ENCODE measurements around the gene RNF213.
"Not testable (repeated sequence)": the region's sequence is repeated elsewhere in the genome, so short reads cannot be mapped to it uniquely, and the experiment has no call there.

RNF213 gene

GRCh38 chr17:80388175-80388574 lies 127.5 kb downstream of the RNF213 start:
- no peak for DNase-seq (ENCODE audit: low read depth in 1 of 2, low spot score in 1 of 2)

- DNase-seq (ENCODE audit: low read depth in 1 of 2, low spot score in 1 of 2) = no peak
Observed at GRCh38 chr17:80388601-80389000, 127.9 kb downstream of the RNF213 start.

DNA sequence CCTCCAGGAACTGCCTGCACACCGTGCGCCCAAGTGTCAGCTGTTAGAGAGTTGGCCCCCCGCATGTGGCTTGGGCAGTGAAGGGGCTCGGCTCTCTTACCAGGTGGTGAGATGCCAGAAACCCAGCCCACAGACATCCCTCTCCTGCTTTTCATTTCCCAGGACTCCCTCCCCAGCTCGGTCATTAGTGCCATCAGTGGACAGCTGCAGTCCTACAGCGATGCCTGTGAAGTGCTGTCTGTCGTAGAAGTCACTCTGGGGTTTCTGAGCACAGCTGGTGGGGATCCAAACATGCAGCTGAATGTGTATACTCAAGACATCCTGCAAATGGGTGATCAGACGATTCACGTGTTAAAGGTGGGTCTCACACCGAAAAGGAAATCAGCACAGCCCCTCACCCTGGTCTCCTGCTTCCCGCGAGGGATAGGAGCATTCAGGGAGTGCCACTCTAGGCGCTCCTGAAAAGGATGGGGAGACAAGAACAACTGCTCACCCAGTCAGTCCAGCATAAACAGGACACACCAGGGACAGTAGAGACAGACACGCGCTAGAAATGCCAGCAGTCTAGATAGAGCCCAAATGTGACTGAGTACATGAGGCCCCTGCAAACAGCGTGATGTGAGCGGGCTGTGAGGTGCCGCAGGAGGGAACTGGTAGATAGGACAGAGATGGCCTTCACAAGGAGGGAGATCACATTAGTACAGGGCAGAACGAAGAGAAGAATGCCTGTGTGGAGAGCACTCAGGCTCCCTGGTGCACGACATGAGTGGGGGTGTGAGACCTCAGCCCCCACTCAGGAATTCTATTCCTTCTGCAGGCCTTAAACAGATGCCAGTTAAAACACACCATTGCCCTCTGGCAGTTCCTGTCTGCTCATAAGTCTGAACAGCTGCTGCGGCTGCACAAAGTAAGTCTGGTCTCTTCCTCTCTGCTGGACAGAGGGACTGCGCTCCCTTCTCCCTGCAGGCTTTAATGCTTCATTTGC lies 128.7 kb downstream of the RNF213 start:
- DNase-seq (ENCODE audit: low read depth in 1 of 2, low spot score in 1 of 2) = no peak

- no peak for DNase-seq (ENCODE audit: low read depth in 1 of 2, low spot score in 1 of 2)
Observed at GRCh38 chr17:80393241-80393890, 132.7 kb downstream of the RNF213 start.

GRCh38 chr17:80393961-80394360 lies 133.3 kb downstream of the RNF213 start:
- DNase-seq (ENCODE audit: low read depth in 1 of 2, low spot score in 1 of 2) = no peak

- no peak for DNase-seq (ENCODE audit: low read depth in 1 of 2, low spot score in 1 of 2)
Observed at GRCh38 chr17:80394629-80395216, 134.1 kb downstream of the RNF213 start.

GRCh38 chr17:80395402-80396151 lies 134.9 kb downstream of the RNF213 start:
- DNase-seq (ENCODE audit: low read depth in 1 of 2, low spot score in 1 of 2) = no peak

DNA sequence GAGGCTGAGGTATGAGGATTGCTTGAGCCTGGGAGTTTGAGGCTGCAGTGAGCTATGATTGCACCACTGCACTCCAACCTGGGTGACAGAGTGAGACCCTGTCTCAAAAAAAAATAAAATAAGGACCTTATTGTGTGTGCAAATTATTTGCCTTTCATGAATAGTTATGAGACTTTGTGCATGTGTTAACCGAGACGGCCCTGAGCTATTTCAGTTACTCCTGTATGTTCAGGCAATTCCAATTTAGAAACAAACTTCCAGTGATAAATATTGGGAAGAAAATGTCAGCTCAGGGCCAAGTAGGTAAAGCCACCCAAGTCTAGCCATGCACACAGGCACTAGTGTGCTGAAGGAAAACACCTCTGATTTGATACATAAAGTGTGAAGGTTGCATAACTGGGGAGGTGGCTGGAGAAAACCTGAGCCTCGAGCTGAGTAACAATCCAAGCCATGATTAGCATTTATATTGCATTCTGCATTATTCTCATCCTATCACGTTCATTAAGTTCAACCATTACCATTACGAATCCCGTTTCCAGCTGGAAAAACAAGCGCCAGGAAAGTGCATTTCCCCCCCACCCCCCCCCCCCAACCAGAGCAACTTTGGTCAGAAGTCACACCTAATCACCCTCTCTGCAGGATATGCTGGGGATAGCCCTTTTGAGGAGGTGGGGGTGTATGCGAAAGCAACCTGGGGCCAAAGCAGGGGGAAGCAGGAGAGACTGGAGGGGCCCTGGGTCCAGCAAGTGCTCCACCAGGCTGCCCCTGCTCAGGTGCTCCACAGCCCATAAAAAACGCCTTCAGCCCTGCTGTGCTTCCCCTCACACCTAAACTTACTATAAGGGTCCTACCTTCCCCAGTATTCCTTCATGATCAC lies 135.7 kb downstream of the RNF213 start:
- no peak for DNase-seq (ENCODE audit: low read depth in 1 of 2, low spot score in 1 of 2)

- no peak for DNase-seq (ENCODE audit: low read depth in 1 of 2, low spot score in 1 of 2)
Observed at GRCh38 chr17:80397034-80397387, 136.4 kb downstream of the RNF213 start.

DNA sequence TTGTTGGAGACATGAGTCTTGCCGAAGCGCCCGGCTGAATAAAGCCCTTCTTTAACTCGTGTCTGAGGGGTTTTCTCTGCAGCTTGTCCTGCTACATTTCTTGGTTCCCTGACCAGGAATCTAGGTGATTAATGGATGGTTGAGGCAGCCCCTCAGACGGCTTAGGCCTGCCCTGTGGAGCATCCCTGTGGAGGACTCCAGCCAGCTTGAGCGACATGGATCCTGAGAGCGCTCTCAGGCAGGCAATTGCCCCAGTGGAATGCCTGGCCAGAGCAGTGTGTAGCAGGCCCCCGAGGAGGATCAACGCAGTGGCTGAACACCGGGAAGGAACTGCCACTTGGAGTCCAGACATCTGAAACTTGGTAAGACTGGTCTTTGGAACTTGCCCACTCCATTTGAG lies 137.0 kb downstream of the RNF213 start:
- no peak for DNase-seq (ENCODE audit: low read depth in 1 of 2, low spot score in 1 of 2)

GRCh38 chr17:80401086-80401485 lies 140.4 kb downstream of the RNF213 start:
- DNase-seq (ENCODE audit: low read depth in 1 of 2, low spot score in 1 of 2) = not testable (repeated sequence)

DNA sequence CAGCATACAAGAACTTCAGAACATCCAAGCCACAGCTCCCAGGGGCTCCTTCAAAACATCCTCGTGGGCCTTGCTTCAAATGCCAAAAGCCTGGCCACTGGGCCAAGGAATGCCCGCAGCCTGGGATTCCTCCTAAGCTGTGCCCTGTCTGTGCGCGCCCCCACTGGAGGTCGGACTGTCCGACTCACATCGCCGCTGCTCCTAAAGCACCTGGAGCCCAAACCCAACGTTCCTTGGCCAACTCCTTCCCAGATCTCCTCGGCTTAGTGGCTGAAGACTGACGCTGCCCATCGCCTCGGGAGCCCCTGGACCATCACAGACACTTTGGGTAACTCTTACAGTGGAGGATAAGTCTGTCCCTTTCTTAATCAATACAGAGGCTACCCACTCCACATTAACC lies 141.4 kb downstream of the RNF213 start:
- DNase-seq (ENCODE audit: low read depth in 1 of 2, low spot score in 1 of 2) = not testable (repeated sequence)

GRCh38 chr17:80402959-80403358 lies 142.3 kb downstream of the RNF213 start:
- no peak for DNase-seq (ENCODE audit: low read depth in 1 of 2, low spot score in 1 of 2)

DNA sequence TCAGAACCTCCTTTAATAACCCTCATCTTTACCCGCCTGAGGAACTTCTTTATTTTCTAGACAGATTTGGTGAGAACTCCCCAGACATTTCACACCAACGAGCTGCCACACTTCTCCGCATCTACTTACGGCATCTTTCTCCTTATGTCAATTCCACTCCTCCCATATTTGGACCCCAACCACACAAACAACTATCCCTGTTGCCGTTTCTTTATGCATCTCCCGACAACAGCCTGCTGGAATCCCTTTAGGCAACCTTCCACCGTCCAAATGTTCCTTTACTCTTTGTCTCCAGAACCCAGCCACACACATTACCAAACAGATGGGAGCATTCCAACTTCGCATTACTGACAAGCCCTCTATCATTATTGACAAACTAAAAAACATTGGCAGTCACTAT lies 145.5 kb downstream of the RNF213 start:
- no peak for DNase-seq (ENCODE audit: low read depth in 1 of 2, low spot score in 1 of 2)

GRCh38 chr17:80407917-80408316 lies 147.3 kb downstream of the RNF213 start:
- DNase-seq (ENCODE audit: low read depth in 1 of 2, low spot score in 1 of 2) = not testable (repeated sequence)

DNA sequence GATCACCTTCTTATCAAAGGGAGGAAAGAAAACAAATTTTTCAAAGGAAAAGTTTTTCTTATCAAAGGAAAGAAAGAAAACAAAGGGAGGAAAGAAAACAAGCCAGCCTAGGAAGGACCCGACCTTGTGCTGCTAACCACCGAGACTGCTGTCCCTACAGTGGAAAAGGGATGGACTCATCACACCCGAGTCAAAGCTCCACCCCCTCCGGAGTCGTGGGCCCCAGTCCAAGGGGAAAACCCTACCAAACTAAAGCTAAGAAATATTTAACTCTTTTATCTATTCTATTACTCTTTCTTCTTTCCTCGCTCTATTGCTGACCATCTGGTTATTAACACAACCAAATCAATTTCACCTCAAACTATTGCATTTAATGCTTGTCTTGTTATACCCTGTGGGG lies 148.2 kb downstream of the RNF213 start:
- no peak for DNase-seq (ENCODE audit: low read depth in 1 of 2, low spot score in 1 of 2)

- no peak for DNase-seq (ENCODE audit: low read depth in 1 of 2, low spot score in 1 of 2)
Observed at GRCh38 chr17:80409626-80410025, 149.0 kb downstream of the RNF213 start.

- not testable (repeated sequence) for DNase-seq (ENCODE audit: low read depth in 1 of 2, low spot score in 1 of 2)
Observed at GRCh38 chr17:80410441-80411087, 149.9 kb downstream of the RNF213 start.

DNA sequence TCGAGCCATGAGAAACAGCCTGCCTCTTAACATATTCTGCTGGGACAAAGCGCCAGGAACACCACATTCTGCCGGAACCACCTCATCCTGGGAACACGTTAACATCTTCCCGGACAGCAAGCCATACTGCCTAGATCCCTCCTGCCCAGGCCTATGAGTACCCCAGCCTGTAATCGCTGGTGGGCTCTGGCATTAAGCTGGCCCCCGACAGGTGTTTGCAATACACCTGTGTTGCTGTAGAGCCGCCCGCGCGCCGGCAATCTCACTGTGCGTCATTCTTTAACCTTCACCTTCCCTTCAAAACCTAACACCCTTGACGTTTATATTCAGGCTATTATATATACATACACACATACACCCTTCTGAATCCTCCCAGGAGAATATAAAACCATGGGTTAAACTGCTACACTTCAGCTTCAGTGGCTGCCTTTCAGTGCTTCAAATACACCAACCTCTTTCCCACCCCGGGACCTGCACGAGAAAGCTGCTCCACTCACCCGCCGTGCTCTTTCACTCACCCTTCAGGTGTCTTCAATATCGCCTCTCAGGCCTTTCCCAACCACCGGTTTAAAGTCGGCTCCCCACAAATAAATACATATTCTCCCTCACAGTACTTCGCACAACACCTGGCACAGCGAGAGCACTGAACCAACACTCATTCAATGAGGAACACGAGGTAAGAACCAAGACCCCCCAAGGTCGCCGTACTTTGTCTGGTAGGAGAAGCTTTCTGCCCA lies 153.3 kb downstream of the RNF213 start:
- no peak for DNase-seq (ENCODE audit: low read depth in 1 of 2, low spot score in 1 of 2)
